ENCODE results near the gene OR2Z1. TPM values are rescaled to one million over a fixed set of nuclear protein-coding genes. Genes with fewer than 3 reads are reported as not detected.
"Not testable (repeated sequence)": the region's sequence is repeated elsewhere in the genome, so short reads cannot be mapped to it uniquely, and the experiment has no call there.

Gene OR2Z1
- polyA plus RNA-seq, 1 of the 3 experiments (the other 2 are of a cell fraction): not detected

- CTCF ChIA-PET: not testable (repeated sequence)
These were observed 45.8 kb downstream of the OR2Z1 start for GRCh38 chr19:8767257-8767656.

GRCh38 chr19:8769265-8769664, 47.8 kb downstream of the OR2Z1 start:
- H2AFZ ChIP-seq (ENCODE audit: low read depth); H3K27me3 ChIP-seq (ENCODE audit: insufficient read depth); H3K27ac ChIP-seq (ENCODE audit: low read depth in 2 of 2, low read length in 1 of 2); DNase-seq; H3K9ac ChIP-seq; H3K4me3 ChIP-seq (ENCODE audit: low read depth in 2 of 2, low read length in 1 of 2); H4K20me1 ChIP-seq (ENCODE audit: insufficient read depth); H3F3A ChIP-seq (replicated peaks; ENCODE audit: insufficient read depth); POLR2A ChIA-PET; H3K9me3 ChIP-seq; H3K9me2 ChIP-seq; H3K36me3 ChIP-seq (replicated peaks in 1 of 2; ENCODE audit: control insufficient read depth in 1 of 2, insufficient read depth in 2 of 2, low read length in 1 of 2); CTCF ChIA-PET; H3K4me1 ChIP-seq (ENCODE audit: control insufficient read depth in 1 of 2, insufficient read depth in 2 of 2, low read depth in 1 of 2, low read length in 1 of 2); H3K79me2 ChIP-seq (ENCODE audit: insufficient read depth); H3K4me2 ChIP-seq: not testable (repeated sequence)
- 0% methylated on average over 2 of the region's 8 CpGs for WGBS (ENCODE audit: low lambda C conversion rate)

More at GRCh38 chr19:8767257-8767656, 45.8 kb downstream of the OR2Z1 start:
- H3K4me3 ChIP-seq (ENCODE audit: low read depth in 2 of 2, low read length in 1 of 2); H3K27me3 ChIP-seq (ENCODE audit: insufficient read depth); H3K27ac ChIP-seq (ENCODE audit: low read depth in 2 of 2, low read length in 1 of 2); H3K9me2 ChIP-seq; H3K79me2 ChIP-seq (ENCODE audit: insufficient read depth); H4K20me1 ChIP-seq (ENCODE audit: insufficient read depth); H3K36me3 ChIP-seq (replicated peaks in 1 of 2; ENCODE audit: control insufficient read depth in 1 of 2, insufficient read depth in 2 of 2, low read length in 1 of 2); H2AFZ ChIP-seq (ENCODE audit: low read depth); H3K4me1 ChIP-seq (ENCODE audit: control insufficient read depth in 1 of 2, insufficient read depth in 2 of 2, low read depth in 1 of 2, low read length in 1 of 2); H3F3A ChIP-seq (replicated peaks; ENCODE audit: insufficient read depth); H3K9ac ChIP-seq; POLR2A ChIA-PET; H3K9me3 ChIP-seq; DNase-seq; H3K4me2 ChIP-seq: not testable (repeated sequence)
- WGBS (ENCODE audit: low lambda C conversion rate): 14% methylated on average over 5 of the region's 11 CpGs

GRCh38 chr19:8773587-8773986, 52.2 kb downstream of the OR2Z1 start:
- H4K20me1 ChIP-seq (ENCODE audit: insufficient read depth); POLR2A ChIA-PET; H3K27me3 ChIP-seq (ENCODE audit: insufficient read depth); H2AFZ ChIP-seq (ENCODE audit: low read depth); H3K36me3 ChIP-seq (replicated peaks in 1 of 2; ENCODE audit: control insufficient read depth in 1 of 2, insufficient read depth in 2 of 2, low read length in 1 of 2); H3K4me1 ChIP-seq (ENCODE audit: control insufficient read depth in 1 of 2, insufficient read depth in 2 of 2, low read depth in 1 of 2, low read length in 1 of 2); H3K4me3 ChIP-seq (ENCODE audit: low read depth in 2 of 2, low read length in 1 of 2); DNase-seq; H3K9me3 ChIP-seq; CTCF ChIA-PET; H3K79me2 ChIP-seq (ENCODE audit: insufficient read depth); H3K9ac ChIP-seq; H3K4me2 ChIP-seq; H3F3A ChIP-seq (replicated peaks; ENCODE audit: insufficient read depth); H3K27ac ChIP-seq (ENCODE audit: low read depth in 2 of 2, low read length in 1 of 2); H3K9me2 ChIP-seq: not testable (repeated sequence)
- WGBS (ENCODE audit: low lambda C conversion rate): no CpG with 5 or more reads among the region's 12 CpGs

Small RNAs within 50 kb of the gene (small RNA-seq; reads per million reads assigned to genes)
- gene AC012616.1: 0 reads per million in 7 experiments

Other genes with a start within 250 kb of the OR2Z1 start
- gene PRAM1, start 219.0 kb upstream of the OR2Z1 start, polyA plus RNA-seq (2012; rRNA removed): 0.15 and 0.18 TPM in 2 replicates
- gene ZNF414, start 207.5 kb upstream of the OR2Z1 start, polyA plus RNA-seq (2012; rRNA removed): 12.2 and 17.0 TPM in 2 replicates
- 0.24 and 0.51 TPM in 2 replicates for gene MYO1F, start 144.2 kb upstream of the OR2Z1 start, polyA plus RNA-seq (2012; rRNA removed)
- gene ADAMTS10, start 110.9 kb upstream of the OR2Z1 start, polyA plus RNA-seq (2012; rRNA removed): 3.6 and 5.9 TPM in 2 replicates
- not detected in 2 replicates for gene NFILZ, start 91.0 kb upstream of the OR2Z1 start, polyA plus RNA-seq (2012; rRNA removed)
- not detected in 2 replicates for gene ACTL9, start 22.8 kb upstream of the OR2Z1 start, polyA plus RNA-seq (2012; rRNA removed)
- 22.5 and 28.1 TPM in 2 replicates for gene ZNF558, start 110.7 kb downstream of the OR2Z1 start, polyA plus RNA-seq (2012; rRNA removed)
- not detected in 2 replicates for gene MBD3L1, start 110.7 kb downstream of the OR2Z1 start, polyA plus RNA-seq (2012; rRNA removed)

All from SK-N-SH (cell line).